ENCODE results near the gene ZNF614.
"Not testable (repeated sequence)": the region's sequence is repeated elsewhere in the genome, so short reads cannot be mapped to it uniquely, and the experiment has no call there.

The ZNF614 gene

GRCh38 chr19:52028027-52028779 lies at the start of gene ZNF614:
Gene ZNF614 (minus strand): TSS chr19:52028379. CDS start chr19:52025745, 2,634 bp downstream.
- peak; percentile 81 to 82 for DNase-seq

- no peak for DNase-seq
Measured at GRCh38 chr19:52070496-52070895, 42.3 kb upstream of the ZNF614 start.

GRCh38 chr19:52069653-52070052 lies 41.5 kb upstream of the ZNF614 start:
- DNase-seq = no peak

- no peak for DNase-seq
Measured at GRCh38 chr19:52066258-52066863, 38.2 kb upstream of the ZNF614 start.

- no peak for DNase-seq
Measured at GRCh38 chr19:52065399-52065798, 37.2 kb upstream of the ZNF614 start.

- DNase-seq = not testable (repeated sequence)
Measured at GRCh38 chr19:52056480-52056879, 28.3 kb upstream of the ZNF614 start.

GRCh38 chr19:52051736-52052135 lies 23.6 kb upstream of the ZNF614 start:
- not testable (repeated sequence) for DNase-seq

- DNase-seq = peak; percentile 78 to 79
Measured at GRCh38 chr19:52048555-52049501, 20.6 kb upstream of the ZNF614 start, which contains the start of gene ZNF432. Gene ZNF432 (minus strand): TSS chr19:52048838. CDS start chr19:52046868, 1,970 bp downstream.

GRCh38 chr19:52039169-52039568 lies 11.0 kb upstream of the ZNF614 start:
- DNase-seq = no peak

- no peak for DNase-seq
Measured at GRCh38 chr19:52034051-52034728, 6.0 kb upstream of the ZNF614 start.

GRCh38 chr19:52028780-52029123 lies 573 bp upstream of the ZNF614 start:
- no peak for DNase-seq

GRCh38 chr19:52026255-52026990 lies 1.8 kb downstream of the ZNF614 start:
- not testable (repeated sequence) for DNase-seq

- not testable (repeated sequence) for DNase-seq
Measured at GRCh38 chr19:52024478-52024877, 3.7 kb downstream of the ZNF614 start.

GRCh38 chr19:52022193-52022592 lies 6.0 kb downstream of the ZNF614 start:
- DNase-seq = no peak

- DNase-seq = no peak
Measured at GRCh38 chr19:52020506-52020905, 7.7 kb downstream of the ZNF614 start.

- no peak for DNase-seq
Measured at GRCh38 chr19:52010674-52011073, 17.5 kb downstream of the ZNF614 start.

- peak; percentile 79 to 80 for DNase-seq
Measured at GRCh38 chr19:52007806-52008557, 20.2 kb downstream of the ZNF614 start, which contains the start of gene ZNF615. Gene ZNF615 (minus strand): TSS chr19:52008211. CDS start chr19:52003711, 4,500 bp downstream.

- no peak for DNase-seq
Measured at GRCh38 chr19:52007451-52007805, 20.8 kb downstream of the ZNF614 start.

- DNase-seq = no peak
Measured at GRCh38 chr19:51994048-51994644, 34.0 kb downstream of the ZNF614 start.

GRCh38 chr19:51993422-51993821 lies 34.8 kb downstream of the ZNF614 start:
- no peak for DNase-seq

All from activated CD4-positive, alpha-beta T cell treated with anti-CD3 and anti-CD28 coated beads, Interleukin-2, amount 50 U/mL, for 4 hours (primary cell).